ENCODE data around the gene ACADSB.

Gene ACADSB

GRCh38 chr10:123042708-123043408 is 34.1 kb downstream of the ACADSB start:
- Histone ChIP-seq H3K4me1 (ENCODE audit: insufficient read depth, low read length) (no peaks in the 10 kb centered on the region), H3K79me2 (ENCODE audit: insufficient read depth, low read length) (no peaks in the 10 kb centered on the region), H3K9ac (ENCODE audit: low read depth, low read length) (no peak overlapping the region), H3K36me3 (ENCODE audit: insufficient read depth, low read length) (peaks cover 10% of the 10 kb centered on the region), H4K20me1 (ENCODE audit: insufficient read depth, low read length) (no peaks in the 10 kb centered on the region), H3K4me3 (ENCODE audit: low read depth in 1 of 2, low read length in 2 of 2) (no peak overlapping the region), H3K9me3 (ENCODE audit: insufficient read depth, low read length, severe bottlenecking) (no peaks in the 10 kb centered on the region), H2AFZ (ENCODE audit: low read depth, low read length) (no peak overlapping the region), H3K4me2 (ENCODE audit: insufficient read depth, low read length) (no peak overlapping the region), H3K27me3 (ENCODE audit: insufficient read depth, low read length, poor library complexity) (no peaks in the 10 kb centered on the region), H3K27ac (ENCODE audit: low read length) (no peak overlapping the region)
- ATAC-seq (ENCODE audit: insufficient read depth, low read depth) (0 out of 3 replicates have a peak, but pooled peaks have one; percentile 12), DNase-seq (no peak)
- TF ChIP-seq CTCF (IDR thresholded peaks at IDR 0.05; ENCODE audit: borderline replicate concordance, extremely low read depth, low read length, poor library complexity, severe bottlenecking) (no peak), EZH2 (IDR thresholded peaks at IDR 0.05; ENCODE audit: borderline replicate concordance, low read depth, low read length, severe bottlenecking) (no peak)

- Histone ChIP-seq H3K27me3 (ENCODE audit: insufficient read depth, low read length, poor library complexity) (no peaks in the 10 kb centered on the region), H3K9me3 (ENCODE audit: insufficient read depth, low read length, severe bottlenecking) (no peaks in the 10 kb centered on the region), H3K36me3 (ENCODE audit: insufficient read depth, low read length) (peaks cover 14% of the 10 kb centered on the region), H3K4me2 (ENCODE audit: insufficient read depth, low read length) (no peak overlapping the region), H3K4me1 (ENCODE audit: insufficient read depth, low read length) (no peaks in the 10 kb centered on the region), H4K20me1 (ENCODE audit: insufficient read depth, low read length) (no peaks in the 10 kb centered on the region), H3K4me3 (ENCODE audit: low read depth in 1 of 2, low read length in 2 of 2) (no peak overlapping the region), H2AFZ (ENCODE audit: low read depth, low read length) (no peak overlapping the region), H3K9ac (ENCODE audit: low read depth, low read length) (no peak overlapping the region), H3K27ac (ENCODE audit: low read length) (no peak overlapping the region), H3K79me2 (ENCODE audit: insufficient read depth, low read length) (no peaks in the 10 kb centered on the region)
- no peak for TF ChIP-seq EZH2 (IDR thresholded peaks at IDR 0.05; ENCODE audit: borderline replicate concordance, low read depth, low read length, severe bottlenecking)
- TF ChIP-seq CTCF (IDR thresholded peaks at IDR 0.05; ENCODE audit: borderline replicate concordance, extremely low read depth, low read length, poor library complexity, severe bottlenecking) = peak; percentile 86
- DNase-seq = peak; percentile 54
- peak; percentile 92 for ATAC-seq (ENCODE audit: insufficient read depth, low read depth)
These were observed 34.7 kb downstream of the ACADSB start for GRCh38 chr10:123043409-123043925.

- Histone ChIP-seq H3K27ac (ENCODE audit: low read length) (no peak overlapping the region), H4K20me1 (ENCODE audit: insufficient read depth, low read length) (no peaks in the 10 kb centered on the region), H2AFZ (ENCODE audit: low read depth, low read length) (no peak overlapping the region), H3K4me1 (ENCODE audit: insufficient read depth, low read length) (no peaks in the 10 kb centered on the region), H3K4me3 (ENCODE audit: low read depth in 1 of 2, low read length in 2 of 2) (no peak overlapping the region), H3K4me2 (ENCODE audit: insufficient read depth, low read length) (no peak overlapping the region), H3K9ac (ENCODE audit: low read depth, low read length) (no peak overlapping the region), H3K36me3 (ENCODE audit: insufficient read depth, low read length) (peaks cover 17% of the 10 kb centered on the region), H3K9me3 (ENCODE audit: insufficient read depth, low read length, severe bottlenecking) (no peaks in the 10 kb centered on the region), H3K79me2 (ENCODE audit: insufficient read depth, low read length) (no peaks in the 10 kb centered on the region), H3K27me3 (ENCODE audit: insufficient read depth, low read length, poor library complexity) (no peaks in the 10 kb centered on the region)
- ATAC-seq (ENCODE audit: insufficient read depth, low read depth) (no peak), DNase-seq (no peak)
- TF ChIP-seq CTCF (IDR thresholded peaks at IDR 0.05; ENCODE audit: borderline replicate concordance, extremely low read depth, low read length, poor library complexity, severe bottlenecking) (peak; percentile 52), EZH2 (IDR thresholded peaks at IDR 0.05; ENCODE audit: borderline replicate concordance, low read depth, low read length, severe bottlenecking) (no peak)
These were observed 35.6 kb downstream of the ACADSB start for GRCh38 chr10:123044391-123044790.

Data from DND-41 (cell line).